GM23338 (cell line): ENCODE data around the gene DCLRE1B. TPM values are rescaled to one million over a fixed set of nuclear protein-coding genes. Genes with fewer than 3 reads are reported as not detected.
"Not testable (repeated sequence)": the region's sequence is repeated elsewhere in the genome, so short reads cannot be mapped to it uniquely, and the experiment has no call there.

ENCODE experiments used
- ATAC-seq: fragments of 200-7000 bp; cut with Tn5 transposase; 3 replicates; pipeline ENCODE4 v1.9.1; 2020
- DNase-seq: peaks from one replicate; pipeline ENCODE4 v3.0.0-alpha.2; 2015; ENCODE audit warnings: low spot score
- H2AFZ ChIP-seq: fragments of 200-600 bp; sonication (generic); 2 replicates; pipeline ENCODE4 v1.8.0; 2016; ENCODE audit warnings: antibody characterized with exemption, mild to moderate bottlenecking, moderate library complexity
- H3F3A ChIP-seq: fragments of 200-600 bp; sonication (generic); replicated peaks from 2 replicates; pipeline ENCODE4 v1.8.0; 2017; ENCODE audit warnings: antibody characterized with exemption, mixed run types, low read depth
- H3K27ac ChIP-seq: fragments of 200-600 bp; sonication (generic); 2 replicates; pipeline ENCODE4 v1.6.1; 2016; ENCODE audit warnings: low read depth
- H3K27me3 ChIP-seq: fragments of 200-600 bp; sonication (generic); 2 replicates; pipeline ENCODE4 v1.8.0; 2016; ENCODE audit warnings: mild to moderate bottlenecking, mixed run types, moderate library complexity; ENCODE audit not compliant: insufficient read depth
- H3K36me3 ChIP-seq: fragments of 200-600 bp; sonication (generic); 2 replicates; pipeline ENCODE4 v1.8.0; 2016; ENCODE audit warnings: mild to moderate bottlenecking; ENCODE audit not compliant: insufficient read depth
- H3K4me1 ChIP-seq: fragments of 200-600 bp; sonication (generic); 2 replicates; pipeline ENCODE4 v1.8.0; 2016; ENCODE audit warnings: mild to moderate bottlenecking, moderate library complexity; ENCODE audit not compliant: insufficient read depth
- H3K4me2 ChIP-seq: fragments of 200-600 bp; sonication (generic); 2 replicates; pipeline ENCODE4 v1.7.1; 2017; ENCODE audit warnings: mixed run types
- H3K4me3 ChIP-seq: fragments of 200-600 bp; sonication (generic); 2 replicates; pipeline ENCODE4 v1.6.1; 2016; ENCODE audit warnings: mixed run types
- H3K79me2 ChIP-seq: fragments of 200-600 bp; sonication (generic); replicated peaks from 2 replicates; pipeline ENCODE4 v1.8.0; 2017; ENCODE audit warnings: mild to moderate bottlenecking; ENCODE audit not compliant: insufficient read depth
- H3K9me2 ChIP-seq: fragments of 200-600 bp; sonication (generic); 2 replicates; pipeline ENCODE4 v1.8.0; 2017; ENCODE audit not compliant: insufficient read depth
- H4K20me1 ChIP-seq: fragments of 200-600 bp; sonication (generic); replicated peaks from 2 replicates; pipeline ENCODE4 v1.8.0; 2017; ENCODE audit warnings: mild to moderate bottlenecking; ENCODE audit not compliant: insufficient read depth
- H3K27ac Mint-ChIP-seq: 2 replicates; pipeline ENCODE4 v1.8.0; 2020; ENCODE audit warnings: inconsistent platforms, mild to moderate bottlenecking, moderate library complexity, mixed read lengths
- H3K27me3 Mint-ChIP-seq: 3 replicates; pipeline ENCODE4 v1.8.0; 2022; ENCODE audit warnings: low read depth, mild to moderate bottlenecking, moderate library complexity, mixed read lengths, inconsistent platforms; ENCODE audit not compliant: insufficient read depth, poor library complexity
- H3K36me3 Mint-ChIP-seq: 3 replicates; pipeline ENCODE4 v1.8.0; 2021; ENCODE audit warnings: low read depth, mild to moderate bottlenecking, inconsistent platforms, moderate library complexity, mixed read lengths
- H3K4me1 Mint-ChIP-seq: 3 replicates; pipeline ENCODE4 v1.8.0; 2020; ENCODE audit warnings: mild to moderate bottlenecking, inconsistent platforms, mixed read lengths
- H3K4me3 Mint-ChIP-seq: 3 replicates; pipeline ENCODE4 v1.8.0; 2021; ENCODE audit warnings: moderate library complexity, mild to moderate bottlenecking, inconsistent platforms, mixed read lengths
- H3K9me3 Mint-ChIP-seq: 3 replicates; pipeline ENCODE4 v1.8.0; 2020; ENCODE audit warnings: moderate library complexity, mild to moderate bottlenecking, inconsistent platforms, mixed read lengths
- CREB1 ChIP-seq: fragments of 250-450 bp; sonication (Bioruptor Pico); IDR thresholded peaks from 2 replicates; pipeline ENCODE4 v1.5.0; 2020; ENCODE audit warnings: low read depth, mild to moderate bottlenecking, moderate library complexity
- CTCF ChIP-seq, 2 experiments: fragments of 200-600 bp in 1 of 2; sonication (generic) in 1 of 2; conservative IDR thresholded peaks; 2 replicates each; pipeline versions ENCODE4 v1.5.1 to v1.6.1; 2016 to 2017; ENCODE audit warnings: antibody characterized with exemption in 2 of 2, low read depth in 2 of 2, mild to moderate bottlenecking in 2 of 2, moderate library complexity in 1 of 2
- JUNB ChIP-seq: IDR thresholded peaks from one replicate; pipeline ENCODE4 v1.6.1; 2016; ENCODE audit warnings: antibody characterized with exemption; ENCODE audit not compliant: unreplicated experiment
- ZNF114 ChIP-seq: fragments of 250-450 bp; sonication (Bioruptor Pico); IDR thresholded peaks from 2 replicates; pipeline ENCODE4 v1.5.0; 2020; ENCODE audit warnings: mild to moderate bottlenecking, moderate library complexity
- ZNF331 ChIP-seq: fragments of 250-450 bp; sonication (Bioruptor Pico); IDR thresholded peaks from 2 replicates; pipeline ENCODE4 v1.5.0; 2020; ENCODE audit warnings: low read depth, mild to moderate bottlenecking, moderate library complexity
- ZNF462 ChIP-seq: fragments of 250-450 bp; sonication (Bioruptor Pico); IDR thresholded peaks from 2 replicates; pipeline ENCODE4 v1.5.0; 2020; ENCODE audit warnings: mild to moderate bottlenecking, moderate library complexity
- polyA plus RNA-seq: library from polyadenylated mRNA; unstranded; fragments of >200 nt; fragmentation: Nextera tagmentation; extraction: Ambion mirVana; gene quantifications from 2 replicates; pipeline ENCODE4 v1.2.1, GENCODE V29; 2016
- total RNA-seq: library from RNA; depleted of rRNA; stranded (reverse); fragments of >200 nt; shearing (Covaris generic); gene quantifications from 2 replicates; pipeline ENCODE4 v1.2.3, GENCODE V29; 2014

DCLRE1B gene
- total and polyA plus RNA-seq, 2 experiments from 2014 or later, result 6.3 to 9.7 TPM

- not testable (repeated sequence) for H3K9me3 Mint-ChIP-seq, H3K36me3 ChIP-seq, H3K4me2 ChIP-seq, H3K9me2 ChIP-seq, ATAC-seq, H2AFZ ChIP-seq, H3K4me1 ChIP-seq, H3F3A ChIP-seq, H3K36me3 Mint-ChIP-seq, DNase-seq, H3K27ac Mint-ChIP-seq, H3K4me3 ChIP-seq, H3K27me3 ChIP-seq, H3K4me3 Mint-ChIP-seq, H4K20me1 ChIP-seq, H3K27me3 Mint-ChIP-seq
- peaks cover 59% of the 10 kb centered on the region for H3K79me2 ChIP-seq
- H3K4me1 Mint-ChIP-seq, result peaks cover 22% of the 10 kb centered on the region
- H3K27ac ChIP-seq, result 0 out of 2 replicates have a peak overlapping the region, but pooled peaks have one; percentile 47
These were observed 43.0 kb downstream of the DCLRE1B start for GRCh38 chr1:113948151-113948550.

- H3K27me3 Mint-ChIP-seq, result no peaks in the 10 kb centered on the region
- H3K4me2 ChIP-seq, result no peak overlapping the region
- no peak overlapping the region for H3K4me3 Mint-ChIP-seq
- no peaks in the 10 kb centered on the region for H3K9me3 Mint-ChIP-seq
- H3K36me3 Mint-ChIP-seq, result peaks cover 7% of the 10 kb centered on the region; the same call in 2 of the 3 replicates
- H3K27me3 ChIP-seq, result no peaks in the 10 kb centered on the region
- H3K4me1 ChIP-seq, result 0 out of 2 replicates have a peak, but pooled peaks cover 4% of the 10 kb centered on the region
- no peak overlapping the region for H2AFZ ChIP-seq
- ATAC-seq (no peak), DNase-seq (peak; percentile 30)
- no peaks in the 10 kb centered on the region for H3K9me2 ChIP-seq
- H3K36me3 ChIP-seq, result no peaks in the 10 kb centered on the region
- no peak for TF ChIP-seq ZNF331 (CRISPR knock-in tag)
- TF ChIP-seq CTCF (conservative IDR thresholded peaks at IDR 0.05; ENCODE audit: low read depth in 2 of 2), result peak; percentile 33 to 56
- no peak for TF ChIP-seq JUNB
- H3K4me1 Mint-ChIP-seq, result peaks cover 22% of the 10 kb centered on the region
- no peaks in the 10 kb centered on the region for H4K20me1 ChIP-seq
- no peaks in the 10 kb centered on the region for H3F3A ChIP-seq
- no peak overlapping the region for H3K27ac Mint-ChIP-seq
- peaks cover 51% of the 10 kb centered on the region for H3K79me2 ChIP-seq
- H3K4me3 ChIP-seq, result no peak overlapping the region
- H3K27ac ChIP-seq, result no peak overlapping the region
These were observed 43.9 kb downstream of the DCLRE1B start for GRCh38 chr1:113949007-113949406.

- H3K79me2 ChIP-seq, result peaks cover 33% of the 10 kb centered on the region; the same call in 1 of the 2 replicates
- H3K4me1 ChIP-seq, result 0 out of 2 replicates have a peak, but pooled peaks cover 4% of the 10 kb centered on the region
- DNase-seq (no peak), ATAC-seq (no peak)
- Mint-ChIP-seq H3K4me3 (no peak overlapping the region), H3K36me3 (peaks cover 7% of the 10 kb centered on the region; the same call in 2 of the 3 replicates), H3K4me1 (peaks cover 21% of the 10 kb centered on the region), H3K9me3 (no peaks in the 10 kb centered on the region), H3K27ac (no peak overlapping the region), H3K27me3 (no peaks in the 10 kb centered on the region)
- no peaks in the 10 kb centered on the region for H3K36me3 ChIP-seq
- no peak overlapping the region for H3K27ac ChIP-seq
- H3K9me2 ChIP-seq, result no peaks in the 10 kb centered on the region
- H3F3A ChIP-seq, result no peaks in the 10 kb centered on the region
- no peak overlapping the region for H2AFZ ChIP-seq
- no peaks in the 10 kb centered on the region for H4K20me1 ChIP-seq
- H3K4me3 ChIP-seq, result no peak overlapping the region
- H3K4me2 ChIP-seq, result no peak overlapping the region
- H3K27me3 ChIP-seq, result no peaks in the 10 kb centered on the region
- no peak for TF ChIP-seq ZNF114 (CRISPR knock-in tag)
- TF ChIP-seq CREB1 (CRISPR knock-in tag), result no peak
- TF ChIP-seq ZNF462 (CRISPR knock-in tag), result no peak
These were observed 45.8 kb downstream of the DCLRE1B start for GRCh38 chr1:113950908-113951307.
